ENCODE results near the gene BLTP1. TPM values are rescaled to one million over a fixed set of nuclear protein-coding genes. Genes with fewer than 3 reads are reported as not detected.

The BLTP1 gene
- total RNA-seq, 1 donor from 2014 or later, result 50.6 TPM

DNA sequence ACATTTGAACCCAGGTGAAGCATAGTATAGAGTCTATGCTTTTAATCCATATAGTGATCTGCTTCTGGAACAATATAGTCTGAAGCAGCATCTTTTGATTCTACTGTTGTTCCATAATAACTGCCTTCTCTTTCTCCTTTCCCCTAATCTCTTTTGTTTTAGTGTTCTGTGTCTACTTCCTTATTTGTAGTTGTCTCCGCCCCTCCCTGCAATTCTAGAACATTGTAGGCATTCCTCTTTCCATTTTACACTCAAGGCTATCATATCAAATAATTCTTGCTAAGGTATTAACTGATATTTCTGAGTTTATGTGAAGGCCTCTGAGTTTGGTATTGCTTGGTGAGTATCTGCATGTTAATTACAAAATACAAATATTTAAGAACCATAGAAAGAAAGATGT is 11.6 kb downstream of the BLTP1 start:
- DNase-seq (ENCODE audit: extremely low read depth, low read depth, low spot score), result no peak

DNA sequence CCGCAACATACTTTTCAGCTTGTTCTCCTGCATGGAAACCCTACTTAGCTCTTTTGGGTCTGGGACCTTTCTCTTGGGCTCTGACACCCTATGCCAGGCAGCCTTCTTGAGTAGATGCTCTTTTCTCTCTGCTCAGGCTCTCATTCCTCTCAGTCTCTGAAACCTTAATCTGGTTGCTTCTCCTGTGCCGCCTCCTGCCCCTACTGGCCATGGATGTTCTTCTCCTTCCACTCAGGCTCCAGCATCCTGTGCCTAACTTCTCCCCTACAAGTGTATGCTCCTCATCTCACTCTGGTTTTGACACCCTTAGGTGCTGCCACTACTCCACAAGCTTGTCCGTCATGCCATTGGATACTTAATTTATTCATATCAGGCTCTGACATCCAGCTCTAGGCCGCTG is 15.2 kb downstream of the BLTP1 start:
- no peak for DNase-seq (ENCODE audit: extremely low read depth, low read depth, low spot score)

GRCh38 chr4:122170775-122171174 is 18.6 kb downstream of the BLTP1 start:
- no peak for DNase-seq (ENCODE audit: extremely low read depth, low read depth, low spot score)

GRCh38 chr4:122171323-122171722 is 19.2 kb downstream of the BLTP1 start:
- no peak for DNase-seq (ENCODE audit: extremely low read depth, low read depth, low spot score)

GRCh38 chr4:122172266-122172665 is 20.1 kb downstream of the BLTP1 start:
- DNase-seq (ENCODE audit: extremely low read depth, low read depth, low spot score), result no peak

- DNase-seq (ENCODE audit: extremely low read depth, low read depth, low spot score), result no peak
These were observed 26.8 kb downstream of the BLTP1 start for GRCh38 chr4:122178961-122179360.

DNA sequence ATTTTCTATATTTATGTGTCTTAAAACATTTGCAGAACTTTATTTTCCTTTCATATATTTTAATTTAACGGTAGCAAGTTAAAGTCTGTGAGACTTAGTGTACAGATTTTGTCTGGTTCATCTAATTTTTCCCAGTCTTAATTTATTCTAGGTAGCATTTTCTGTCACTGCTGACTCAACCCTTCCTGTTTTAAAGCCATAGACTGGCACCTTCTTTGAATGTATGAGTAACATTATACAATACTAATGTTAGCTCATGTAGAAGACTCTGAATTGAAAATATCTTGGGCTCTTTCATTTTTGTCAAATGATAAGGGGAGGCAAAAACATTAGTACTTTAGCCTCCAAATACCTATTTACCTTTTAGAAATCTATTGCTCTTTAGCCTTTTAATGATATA is 43.6 kb downstream of the BLTP1 start:
- DNase-seq (ENCODE audit: extremely low read depth, low read depth, low spot score), result no peak

Other genes starting within 250 kb of the BLTP1 start
- gene TRPC3, start 200.3 kb upstream of the BLTP1 start, total RNA-seq, result 0.18 TPM in 1 of 2 replicates, not detected in the other
- gene ADAD1, start 226.7 kb downstream of the BLTP1 start, total RNA-seq, result not detected in 2 replicates